NK-92 treated with Interleukin-12 subunit alpha and Interleukin-12 subunit beta, amount 100 ng/mL, for 24 hours (cell line): Measurements from ENCODE around the gene IGFBPL1.
"Not testable (repeated sequence)": the region's sequence is repeated elsewhere in the genome, so short reads cannot be mapped to it uniquely, and the experiment has no call there.

ENCODE experiments used
- DNase-seq: peaks from one replicate; lab custom pipeline; 2025; lab: John Stamatoyannopoulos, UW

The IGFBPL1 gene

GRCh38 chr9:38423973-38424843, at the start of gene IGFBPL1:
TSS of gene IGFBPL1 (minus strand) at chr9:38424454. CDS start at chr9:38424424, 30 bp downstream.
- DNase-seq = no peak

GRCh38 chr9:38472583-38473249, 48.5 kb upstream of the IGFBPL1 start:
- DNase-seq = not testable (repeated sequence)

DNA sequence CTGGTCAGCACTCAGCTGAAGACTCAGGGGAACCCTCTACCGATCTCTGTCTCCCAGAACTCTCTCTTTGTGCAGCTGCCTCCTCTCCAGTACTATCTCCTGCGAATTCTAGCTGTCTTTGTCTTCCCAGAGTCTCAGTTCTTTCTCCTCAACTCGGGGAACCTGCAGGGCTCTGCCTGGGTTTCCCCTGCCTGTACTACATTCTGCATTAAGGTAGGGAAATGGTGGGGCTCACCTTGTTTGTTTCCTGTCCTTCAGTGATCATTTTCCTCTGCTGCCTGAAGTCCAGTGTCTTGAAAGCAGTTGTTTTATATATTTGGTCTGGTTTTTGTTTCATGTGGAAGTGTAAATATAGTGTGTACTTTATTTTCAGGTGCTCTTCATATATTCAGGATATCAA, 43.1 kb upstream of the IGFBPL1 start:
- no peak for DNase-seq

DNA sequence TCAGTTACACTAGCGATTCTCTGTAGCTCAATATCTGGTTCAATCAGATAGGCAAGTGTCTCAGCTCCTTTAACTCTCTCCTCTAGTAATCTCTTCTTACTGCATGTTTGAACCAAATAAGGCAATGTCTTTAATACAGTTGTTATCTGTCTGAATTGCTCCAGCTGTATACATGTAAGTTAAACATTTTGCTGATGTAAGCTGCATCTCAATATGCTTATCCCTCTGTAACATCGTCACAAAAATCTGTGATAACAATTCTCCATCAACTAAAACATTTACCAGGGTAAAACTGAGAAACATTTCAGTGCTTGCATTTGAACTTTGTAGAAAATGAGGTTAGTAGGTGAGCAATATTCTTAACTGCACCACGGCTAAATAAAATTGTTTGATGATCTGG, 29.6 kb upstream of the IGFBPL1 start:
- DNase-seq = no peak

DNA sequence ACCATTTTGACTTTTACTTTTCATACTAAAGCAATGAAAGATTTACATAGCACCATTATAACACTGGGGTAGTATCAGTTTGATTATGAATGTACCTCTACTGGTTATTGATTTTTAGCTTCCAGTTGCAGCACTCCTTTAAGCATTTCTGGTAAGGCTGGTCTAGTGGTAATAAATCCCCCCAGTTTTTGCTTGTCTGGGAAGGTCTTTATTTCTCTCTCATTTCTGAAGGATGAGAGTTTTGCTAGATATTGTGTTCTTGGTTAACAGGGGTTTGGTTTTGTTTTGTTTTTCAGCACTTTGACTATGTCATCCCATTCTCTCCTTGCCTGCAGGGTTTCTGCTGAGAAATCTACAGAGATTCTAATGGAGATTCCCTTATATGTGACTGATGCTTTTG, 26.9 kb upstream of the IGFBPL1 start:
- no peak for DNase-seq

DNA sequence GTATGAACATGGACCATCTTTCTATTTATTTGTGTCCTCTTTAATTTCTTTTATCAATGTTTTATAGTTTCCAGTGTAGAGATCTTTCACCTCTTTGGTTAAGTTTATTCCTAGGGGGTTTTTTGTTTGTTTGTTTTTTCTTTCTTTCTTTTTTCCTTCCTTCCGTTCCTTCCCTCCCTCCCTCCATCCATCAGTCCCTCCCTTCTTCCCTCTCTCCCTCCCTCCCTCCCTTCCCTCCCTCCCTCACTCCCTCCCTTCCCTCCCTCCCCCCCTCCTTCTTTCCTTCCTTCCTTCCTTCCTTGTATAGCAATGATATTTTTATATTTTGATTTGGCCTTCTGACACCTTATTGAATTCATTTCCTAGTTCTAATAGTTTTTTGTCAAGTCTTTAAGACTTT, 23.4 kb upstream of the IGFBPL1 start:
- DNase-seq = no peak

DNA sequence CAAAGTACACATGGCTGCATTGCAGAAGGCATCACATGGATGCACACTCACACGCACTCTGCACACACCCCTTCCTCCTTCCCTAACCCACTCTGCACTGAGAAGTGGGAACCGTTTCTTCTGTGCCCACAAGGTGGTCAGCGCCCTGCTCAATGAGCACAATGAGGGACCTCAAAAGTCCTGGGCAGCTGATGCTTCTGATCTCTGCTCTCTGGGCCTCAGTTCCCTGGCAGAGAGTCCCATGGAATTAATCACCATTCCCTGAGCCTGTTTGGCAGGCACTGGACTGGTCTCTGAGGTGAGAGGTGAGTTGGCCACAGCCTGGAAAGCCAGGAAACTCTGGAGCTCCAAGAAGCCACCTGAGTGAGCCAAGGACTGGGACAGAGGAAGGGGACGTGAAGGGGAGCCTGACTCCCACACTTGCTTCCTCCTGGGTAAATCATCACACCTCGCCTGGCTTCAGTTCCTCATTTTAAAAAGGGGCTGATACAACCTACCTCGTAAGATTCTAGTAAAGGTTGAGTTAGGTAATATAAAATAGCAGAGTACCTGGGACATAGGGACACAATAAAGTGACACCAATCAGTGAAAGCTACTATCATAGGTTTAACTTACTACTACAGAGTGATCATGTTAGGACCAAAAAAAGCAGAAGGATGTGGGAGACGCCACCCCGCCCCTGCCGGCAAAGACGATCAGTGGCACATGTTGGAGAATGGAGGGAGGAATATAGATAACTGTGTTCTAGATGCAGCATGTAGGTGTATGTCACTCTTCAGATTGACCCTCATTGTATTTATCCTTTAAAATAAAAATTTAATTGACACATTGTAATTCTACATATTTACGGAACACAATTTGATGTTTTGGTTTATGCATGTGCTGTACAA, 21.1 kb upstream of the IGFBPL1 start:
- DNase-seq = no peak

GRCh38 chr9:38443597-38443996, 19.3 kb upstream of the IGFBPL1 start:
- DNase-seq = no peak

DNA sequence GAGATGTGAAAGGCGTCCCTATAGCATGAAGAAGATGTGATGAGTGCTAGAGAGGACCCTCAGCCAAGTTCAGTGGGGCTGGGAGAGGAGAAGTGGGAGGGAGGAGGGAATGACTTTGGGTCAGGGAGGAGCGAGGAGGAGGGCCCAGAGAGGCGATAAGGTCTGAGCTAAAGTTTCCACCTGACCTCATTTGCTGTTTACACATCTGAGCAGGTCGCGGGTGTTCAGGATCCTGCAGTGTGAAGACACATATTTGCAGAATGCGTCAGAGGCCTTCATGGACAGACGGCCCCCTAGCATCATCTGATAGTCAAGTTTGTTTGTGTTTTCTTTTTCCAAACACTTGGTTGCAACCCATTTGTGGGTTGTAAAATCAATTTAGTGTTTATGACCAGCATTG, 18.9 kb upstream of the IGFBPL1 start:
- no peak for DNase-seq

DNA sequence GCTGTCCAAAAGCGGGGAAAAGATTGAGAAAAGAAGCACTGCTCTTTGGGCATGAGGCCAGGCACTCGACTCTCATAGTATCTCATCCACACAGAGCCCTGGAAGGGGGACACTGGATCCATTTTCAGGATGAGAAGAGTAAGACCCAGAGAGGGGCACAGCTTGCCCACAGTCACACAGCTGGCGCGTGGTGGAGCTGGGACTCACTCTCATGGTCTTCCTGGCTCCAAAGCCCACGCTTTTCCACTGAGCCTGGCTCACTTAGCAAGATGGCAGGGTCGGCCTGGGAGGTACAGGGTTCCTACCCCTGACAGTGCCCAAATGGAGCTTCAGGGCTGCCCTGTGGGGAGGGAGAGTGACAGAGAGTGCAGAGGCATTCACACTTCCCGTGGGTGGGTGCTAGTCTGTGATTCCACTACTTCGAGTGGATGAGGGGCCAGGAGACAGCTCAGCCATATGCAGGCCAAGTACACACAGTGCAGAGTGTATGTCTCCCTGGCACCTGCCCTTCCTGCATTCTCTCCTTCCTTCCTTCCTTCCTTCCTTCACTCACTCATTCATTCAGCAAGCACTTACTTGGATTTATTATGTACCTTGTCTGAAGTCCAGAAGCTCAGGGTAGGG, 18.3 kb upstream of the IGFBPL1 start:
- DNase-seq = no peak

- DNase-seq = no peak
Observed at GRCh38 chr9:38441347-38442085, 17.3 kb upstream of the IGFBPL1 start.

DNA sequence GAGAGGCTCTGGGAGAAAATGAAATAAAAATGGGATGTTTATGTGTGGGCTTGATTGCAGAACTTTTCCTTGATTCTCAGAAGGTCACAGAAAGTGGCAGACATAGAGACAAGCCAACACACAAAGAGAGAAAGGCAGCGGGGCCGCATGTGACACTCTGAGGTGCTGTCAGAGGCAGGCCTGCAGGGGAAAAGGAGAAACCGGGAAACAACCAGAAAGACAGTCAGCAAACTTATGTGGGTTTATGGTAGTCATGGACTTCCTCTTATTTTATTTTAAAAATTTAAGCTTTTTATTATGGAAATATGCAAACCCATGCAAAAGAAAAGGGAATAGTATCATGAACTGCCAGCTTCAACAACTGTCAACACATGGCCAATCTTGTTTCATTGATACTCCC, 16.3 kb upstream of the IGFBPL1 start:
- no peak for DNase-seq

DNA sequence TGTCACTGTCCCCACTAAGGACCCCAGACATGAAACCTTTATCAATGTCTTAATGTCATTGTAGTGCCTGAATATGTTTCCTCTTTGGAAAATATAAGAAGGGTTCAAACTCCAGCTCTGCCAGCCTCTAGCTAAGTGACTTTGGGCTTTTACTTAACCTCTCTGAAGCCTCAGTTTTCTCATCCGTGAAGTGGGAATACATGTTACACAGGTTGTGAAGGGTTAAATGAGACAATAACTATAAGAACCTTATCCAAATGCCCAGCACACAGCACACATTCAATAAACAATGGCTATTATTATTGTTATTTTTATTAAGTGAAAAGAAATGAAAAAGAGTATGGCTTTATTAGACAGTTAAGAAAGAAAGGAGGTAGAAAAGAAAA, 15.7 kb upstream of the IGFBPL1 start:
- no peak for DNase-seq

- no peak for DNase-seq
Observed at GRCh38 chr9:38439291-38439915, 15.1 kb upstream of the IGFBPL1 start.

DNA sequence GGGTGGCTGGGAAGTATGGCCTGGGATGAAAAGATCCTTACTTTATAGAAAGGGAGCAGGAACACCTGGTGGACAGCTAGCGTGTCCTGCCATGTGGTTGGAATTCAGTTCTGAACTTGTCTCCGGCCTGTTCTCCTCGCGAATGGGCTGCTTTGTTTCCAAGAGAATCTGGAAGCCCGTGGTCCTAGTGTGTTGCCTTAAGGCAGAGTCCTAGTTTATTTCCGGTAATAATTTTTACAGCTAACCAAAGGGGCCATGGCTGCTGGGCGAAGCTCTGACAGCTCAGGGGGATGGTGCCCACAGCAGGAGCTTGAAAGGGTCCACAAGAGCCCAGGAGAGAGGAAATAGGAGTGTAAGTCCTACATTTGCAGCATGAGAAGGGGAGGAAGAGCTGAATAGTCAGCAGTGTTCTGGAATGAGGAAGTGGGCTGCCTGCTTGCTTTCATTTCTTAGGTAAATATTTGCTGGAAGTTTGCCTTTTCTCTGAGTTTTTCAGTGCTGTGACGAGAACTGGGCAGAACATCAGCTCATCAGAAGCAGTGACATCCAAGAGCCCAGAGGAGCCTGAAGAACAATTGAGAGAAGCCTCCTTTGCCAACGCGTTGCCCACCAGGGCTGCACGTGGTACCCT, 13.1 kb upstream of the IGFBPL1 start:
- no peak for DNase-seq

- DNase-seq = no peak
Observed at GRCh38 chr9:38436708-38437107, 12.5 kb upstream of the IGFBPL1 start.

GRCh38 chr9:38435521-38435920, 11.3 kb upstream of the IGFBPL1 start:
- no peak for DNase-seq

- DNase-seq = no peak
Observed at GRCh38 chr9:38434853-38435252, 10.6 kb upstream of the IGFBPL1 start.

- DNase-seq = no peak
Observed at GRCh38 chr9:38434365-38434764, 10.1 kb upstream of the IGFBPL1 start.

DNA sequence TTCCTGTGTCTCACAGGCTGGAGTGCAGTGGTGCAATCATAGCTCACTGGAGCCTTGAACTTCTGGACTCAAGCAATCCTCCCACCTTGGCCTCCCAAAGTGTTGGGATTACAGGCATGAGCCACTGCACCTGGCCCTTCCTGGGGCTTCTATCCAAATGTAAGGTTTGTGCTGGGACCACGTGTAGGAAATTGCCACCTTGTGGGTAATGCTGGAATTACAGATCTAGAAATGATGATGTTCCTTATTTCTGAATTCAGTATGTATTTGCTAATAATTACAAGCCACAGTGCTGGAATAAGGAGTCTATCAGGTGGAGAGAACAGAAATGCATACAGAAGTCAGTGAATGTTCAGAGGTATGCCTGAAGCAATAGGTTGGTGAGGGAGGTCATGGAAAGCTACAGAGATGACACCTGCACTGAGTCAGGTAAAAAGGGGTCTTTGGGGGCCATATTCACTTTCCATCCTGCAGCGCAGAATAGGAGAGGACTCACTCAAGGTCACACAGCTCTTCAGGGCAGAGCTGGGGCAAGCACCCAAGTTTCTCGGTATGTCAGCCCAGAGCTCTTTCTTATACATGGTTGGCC, 8.8 kb upstream of the IGFBPL1 start:
- no peak for DNase-seq
